WI38 (cell line): ENCODE data around the gene SUN3.
A peak's percentile ranks its signal among the peaks of the same experiment; 100 is the strongest.
"Not testable (repeated sequence)": the region's sequence is repeated elsewhere in the genome, so short reads cannot be mapped to it uniquely, and the experiment has no call there.

Experiments used
- H3K4me3 ChIP-seq: 2 replicates; pipeline ENCODE4 v1.5.1; 2011; ENCODE audit warnings: low read depth, mild to moderate bottlenecking, control low read depth, low read length
- TF ChIP-seq, protein P1 (sequence below): IDR thresholded peaks from 2 replicates; pipeline ENCODE4 v1.5.1; 2012; ENCODE audit warnings: low read depth, mild to moderate bottlenecking, control low read depth, low read length

The SUN3 gene

DNA sequence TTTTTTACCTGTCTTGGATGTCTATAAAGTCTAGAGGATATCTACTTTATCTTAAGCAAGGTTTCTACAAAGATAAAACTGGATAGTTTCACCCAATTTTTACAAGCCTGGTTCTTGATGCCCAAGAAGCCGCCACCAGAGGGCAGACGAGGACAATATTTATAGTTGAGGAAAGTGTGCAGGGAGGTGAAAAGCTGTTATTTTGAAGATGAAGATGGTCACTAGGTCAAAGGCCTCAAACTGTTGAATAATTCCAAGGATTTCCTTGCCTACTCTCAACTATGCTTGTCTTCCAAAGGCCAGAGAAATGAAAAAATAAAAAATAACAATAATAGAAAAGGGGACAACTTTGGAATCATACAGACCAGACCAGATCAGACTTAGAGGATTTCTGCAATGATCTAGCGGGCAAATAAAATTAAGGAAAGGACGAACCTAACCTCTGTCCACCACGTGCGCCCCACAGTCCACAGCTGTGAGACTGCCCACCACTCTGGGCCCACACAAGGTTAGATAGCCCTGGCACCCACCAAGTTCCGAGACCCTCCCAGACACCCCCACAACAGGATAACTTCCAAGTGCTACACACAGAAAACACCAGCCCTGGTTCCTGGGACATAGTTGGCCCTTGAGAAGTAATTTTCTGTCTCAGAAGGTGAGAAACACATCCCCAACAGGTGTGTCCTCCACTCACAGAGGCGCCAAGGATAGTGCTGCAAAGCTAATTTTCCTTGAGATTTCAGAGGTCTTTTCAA lies 83.5 kb downstream of the SUN3 start:
- no peak overlapping the region for H3K4me3 ChIP-seq
- TF ChIP-seq, protein P1, sequence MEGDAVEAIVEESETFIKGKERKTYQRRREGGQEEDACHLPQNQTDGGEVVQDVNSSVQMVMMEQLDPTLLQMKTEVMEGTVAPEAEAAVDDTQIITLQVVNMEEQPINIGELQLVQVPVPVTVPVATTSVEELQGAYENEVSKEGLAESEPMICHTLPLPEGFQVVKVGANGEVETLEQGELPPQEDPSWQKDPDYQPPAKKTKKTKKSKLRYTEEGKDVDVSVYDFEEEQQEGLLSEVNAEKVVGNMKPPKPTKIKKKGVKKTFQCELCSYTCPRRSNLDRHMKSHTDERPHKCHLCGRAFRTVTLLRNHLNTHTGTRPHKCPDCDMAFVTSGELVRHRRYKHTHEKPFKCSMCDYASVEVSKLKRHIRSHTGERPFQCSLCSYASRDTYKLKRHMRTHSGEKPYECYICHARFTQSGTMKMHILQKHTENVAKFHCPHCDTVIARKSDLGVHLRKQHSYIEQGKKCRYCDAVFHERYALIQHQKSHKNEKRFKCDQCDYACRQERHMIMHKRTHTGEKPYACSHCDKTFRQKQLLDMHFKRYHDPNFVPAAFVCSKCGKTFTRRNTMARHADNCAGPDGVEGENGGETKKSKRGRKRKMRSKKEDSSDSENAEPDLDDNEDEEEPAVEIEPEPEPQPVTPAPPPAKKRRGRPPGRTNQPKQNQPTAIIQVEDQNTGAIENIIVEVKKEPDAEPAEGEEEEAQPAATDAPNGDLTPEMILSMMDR, result peak; percentile 58

DNA sequence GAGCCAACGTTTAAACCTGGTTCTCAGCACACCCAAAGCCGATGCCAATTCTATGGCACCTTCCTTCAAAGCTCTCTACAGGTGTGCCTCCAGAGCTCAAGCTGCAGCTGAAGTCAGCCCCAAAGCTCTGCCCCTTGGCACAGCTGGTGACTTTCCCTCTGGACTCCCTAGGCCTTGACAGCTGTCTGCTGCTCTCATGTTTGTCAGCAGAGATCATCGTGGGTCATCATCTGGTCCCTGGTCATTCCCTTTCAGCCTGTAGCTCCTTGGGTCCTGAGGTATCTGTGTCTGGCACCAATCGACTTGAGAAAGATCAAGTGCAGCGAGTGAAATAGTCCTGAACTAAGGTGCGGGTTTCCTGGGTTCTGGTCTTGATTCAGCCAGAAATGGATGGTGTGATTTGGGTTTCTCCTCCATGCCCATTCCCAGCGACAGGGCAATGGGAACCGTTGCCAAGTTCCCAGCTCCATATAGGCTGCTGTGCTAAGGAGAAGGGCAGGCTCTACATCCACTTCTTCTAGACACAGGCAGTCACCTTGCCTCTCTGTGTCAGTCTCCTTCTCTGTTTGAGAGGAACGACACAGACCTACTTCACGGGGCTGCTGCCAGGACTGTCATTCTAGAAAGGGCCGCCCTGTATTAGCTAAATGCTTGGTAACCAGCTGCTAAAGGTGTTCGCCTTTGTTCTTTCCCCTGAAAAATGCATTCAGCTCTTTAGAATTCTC lies 84.2 kb downstream of the SUN3 start:
- no peak overlapping the region for H3K4me3 ChIP-seq
- TF ChIP-seq, protein P1, result no peak

- TF ChIP-seq, protein P1, result no peak
- H3K4me3 ChIP-seq, result no peak overlapping the region
Observed at GRCh38 chr7:47943676-47944474, 85.0 kb downstream of the SUN3 start.

GRCh38 chr7:47942651-47943050 lies 86.3 kb downstream of the SUN3 start:
- H3K4me3 ChIP-seq, result not testable (repeated sequence)

DNA sequence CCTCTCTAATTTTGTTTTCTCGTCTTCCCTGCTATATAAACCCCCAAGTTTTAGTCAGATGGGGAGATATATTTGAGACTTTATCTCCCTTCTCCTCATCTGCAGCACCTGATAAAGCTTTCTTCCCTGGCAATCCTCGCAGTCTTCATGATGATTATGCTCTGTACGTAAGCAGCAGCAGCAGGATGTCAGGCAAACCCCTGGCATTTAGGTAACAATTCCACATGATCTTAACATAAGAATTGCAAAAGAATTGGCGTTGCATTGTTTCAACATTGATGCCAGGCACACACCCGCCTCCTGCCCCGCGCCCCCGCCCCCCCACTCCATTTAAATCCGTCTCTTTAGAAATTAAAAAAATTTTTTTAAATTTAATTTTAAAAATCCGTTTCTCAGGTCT lies 86.8 kb downstream of the SUN3 start:
- no peak overlapping the region for H3K4me3 ChIP-seq
- TF ChIP-seq, protein P1, result no peak

DNA sequence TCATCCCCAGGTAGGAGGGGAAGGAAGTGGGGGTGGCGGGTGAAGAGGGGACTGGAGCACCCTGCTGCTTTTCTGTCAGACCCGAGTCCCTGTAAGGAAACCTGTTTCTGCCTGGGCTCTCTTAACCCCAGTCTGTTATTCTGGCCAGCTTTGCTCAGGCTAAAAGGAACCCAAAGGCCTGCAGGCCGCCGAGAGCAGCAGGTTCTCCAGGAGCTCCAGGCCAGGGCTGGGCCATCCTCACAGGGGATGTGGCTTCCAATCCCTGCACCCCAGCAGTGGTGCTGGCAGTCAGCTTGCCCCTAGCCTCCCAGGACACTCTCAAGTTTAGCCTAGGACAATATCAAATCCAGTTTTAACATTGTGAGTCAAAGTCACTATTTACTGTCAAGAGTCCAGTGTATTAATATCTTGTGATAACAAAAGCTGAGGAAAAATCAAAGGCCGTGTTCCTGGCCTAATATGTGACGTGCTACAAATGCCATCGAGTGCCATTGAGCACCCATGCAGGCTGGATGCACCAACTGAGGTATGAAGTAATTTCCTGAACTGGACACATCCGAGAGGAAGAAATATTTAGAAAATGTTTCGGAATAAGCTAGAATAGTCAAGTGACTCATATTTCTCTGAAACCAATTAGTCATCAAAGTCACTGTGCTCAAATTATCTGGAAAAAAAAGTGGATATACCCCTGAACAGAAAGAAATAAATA lies 87.6 kb downstream of the SUN3 start:
- no peak overlapping the region for H3K4me3 ChIP-seq
- TF ChIP-seq, protein P1, result no peak
